ENCODE results near the gene IKZF4.

Gene IKZF4

GRCh38 chr12:56013482-56013881, 7.4 kb upstream of the IKZF4 start:
- H3K27me3 ChIP-seq (ENCODE audit: insufficient read depth, low read length, poor library complexity) = no peaks in the 10 kb centered on the region
- no peak overlapping the region for H2AFZ ChIP-seq (ENCODE audit: low read depth, low read length)
- no peaks in the 10 kb centered on the region for H3K79me2 ChIP-seq (ENCODE audit: insufficient read depth, low read length)
- no peak overlapping the region for H3K9ac ChIP-seq (ENCODE audit: low read depth, low read length)
- no peak overlapping the region for H3K4me2 ChIP-seq (ENCODE audit: insufficient read depth, low read length)
- no peak for TF ChIP-seq CTCF (IDR thresholded peaks at IDR 0.05; ENCODE audit: borderline replicate concordance, extremely low read depth, low read length, poor library complexity, severe bottlenecking)
- TF ChIP-seq EZH2 (IDR thresholded peaks at IDR 0.05; ENCODE audit: borderline replicate concordance, low read depth, low read length, severe bottlenecking) = no peak
- no peak overlapping the region for H3K27ac ChIP-seq (ENCODE audit: low read length)
- H3K36me3 ChIP-seq (ENCODE audit: insufficient read depth, low read length) = no peaks in the 10 kb centered on the region
- H3K4me1 ChIP-seq (ENCODE audit: insufficient read depth, low read length) = no peaks in the 10 kb centered on the region
- DNase-seq (no peak), ATAC-seq (ENCODE audit: insufficient read depth, low read depth) (no peak)
- no peaks in the 10 kb centered on the region for H3K9me3 ChIP-seq (ENCODE audit: insufficient read depth, low read length, severe bottlenecking)
- no peak overlapping the region for H3K4me3 ChIP-seq (ENCODE audit: low read depth in 1 of 2, low read length in 2 of 2)
- H4K20me1 ChIP-seq (ENCODE audit: insufficient read depth, low read length) = no peaks in the 10 kb centered on the region

DNA sequence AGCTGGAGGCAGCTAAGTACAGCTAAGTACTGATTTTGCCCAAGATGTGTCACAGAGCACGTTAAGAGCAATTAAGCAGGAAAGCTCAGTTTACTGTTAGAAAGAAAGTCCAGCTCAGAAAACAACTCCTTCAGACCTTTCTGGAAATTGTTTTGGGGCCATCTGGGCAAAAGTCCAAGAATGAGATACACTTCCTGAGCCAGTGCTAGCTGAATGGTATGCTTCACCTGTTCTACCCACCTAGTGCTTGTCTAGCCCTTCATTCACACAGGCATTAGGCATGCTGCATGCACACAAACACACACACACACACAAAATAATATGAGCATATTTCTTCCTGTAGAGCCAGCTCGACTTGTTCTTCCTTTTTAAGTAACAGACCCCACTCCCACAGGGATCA, 6.6 kb upstream of the IKZF4 start:
- Histone ChIP-seq H3K27ac (ENCODE audit: low read length) (no peak overlapping the region), H3K4me2 (ENCODE audit: insufficient read depth, low read length) (no peak overlapping the region), H3K79me2 (ENCODE audit: insufficient read depth, low read length) (no peaks in the 10 kb centered on the region), H3K9ac (ENCODE audit: low read depth, low read length) (no peak overlapping the region), H3K36me3 (ENCODE audit: insufficient read depth, low read length) (no peaks in the 10 kb centered on the region), H3K27me3 (ENCODE audit: insufficient read depth, low read length, poor library complexity) (no peaks in the 10 kb centered on the region), H3K4me3 (ENCODE audit: low read depth in 1 of 2, low read length in 2 of 2) (no peak overlapping the region), H3K4me1 (ENCODE audit: insufficient read depth, low read length) (peaks cover under 1% of the 10 kb centered on the region; the same call in 1 of the 2 replicates), H2AFZ (ENCODE audit: low read depth, low read length) (no peak overlapping the region), H4K20me1 (ENCODE audit: insufficient read depth, low read length) (no peaks in the 10 kb centered on the region), H3K9me3 (ENCODE audit: insufficient read depth, low read length, severe bottlenecking) (no peaks in the 10 kb centered on the region)
- ATAC-seq (ENCODE audit: insufficient read depth, low read depth) (no peak), DNase-seq (no peak)
- TF ChIP-seq EZH2 (IDR thresholded peaks at IDR 0.05; ENCODE audit: borderline replicate concordance, low read depth, low read length, severe bottlenecking) = no peak

- no peaks in the 10 kb centered on the region for H3K36me3 ChIP-seq (ENCODE audit: insufficient read depth, low read length)
- TF ChIP-seq CTCF (IDR thresholded peaks at IDR 0.05; ENCODE audit: borderline replicate concordance, extremely low read depth, low read length, poor library complexity, severe bottlenecking) (no peak), EZH2 (IDR thresholded peaks at IDR 0.05; ENCODE audit: borderline replicate concordance, low read depth, low read length, severe bottlenecking) (no peak)
- H3K9me3 ChIP-seq (ENCODE audit: insufficient read depth, low read length, severe bottlenecking) = no peaks in the 10 kb centered on the region
- H4K20me1 ChIP-seq (ENCODE audit: insufficient read depth, low read length) = no peaks in the 10 kb centered on the region
- H3K27me3 ChIP-seq (ENCODE audit: insufficient read depth, low read length, poor library complexity) = no peaks in the 10 kb centered on the region
- H3K4me1 ChIP-seq (ENCODE audit: insufficient read depth, low read length) = peaks cover 29% of the 10 kb centered on the region
- no peak for DNase-seq
- H2AFZ ChIP-seq (ENCODE audit: low read depth, low read length) = no peak overlapping the region
- no peak overlapping the region for H3K27ac ChIP-seq (ENCODE audit: low read length)
- H3K9ac ChIP-seq (ENCODE audit: low read depth, low read length) = no peak overlapping the region
- no peak for ATAC-seq (ENCODE audit: insufficient read depth, low read depth)
- H3K4me2 ChIP-seq (ENCODE audit: insufficient read depth, low read length) = no peak overlapping the region
- H3K79me2 ChIP-seq (ENCODE audit: insufficient read depth, low read length) = peaks cover 8% of the 10 kb centered on the region
- no peak overlapping the region for H3K4me3 ChIP-seq (ENCODE audit: low read depth in 1 of 2, low read length in 2 of 2)
Observed at GRCh38 chr12:56017181-56017580, 3.7 kb upstream of the IKZF4 start.

DNA sequence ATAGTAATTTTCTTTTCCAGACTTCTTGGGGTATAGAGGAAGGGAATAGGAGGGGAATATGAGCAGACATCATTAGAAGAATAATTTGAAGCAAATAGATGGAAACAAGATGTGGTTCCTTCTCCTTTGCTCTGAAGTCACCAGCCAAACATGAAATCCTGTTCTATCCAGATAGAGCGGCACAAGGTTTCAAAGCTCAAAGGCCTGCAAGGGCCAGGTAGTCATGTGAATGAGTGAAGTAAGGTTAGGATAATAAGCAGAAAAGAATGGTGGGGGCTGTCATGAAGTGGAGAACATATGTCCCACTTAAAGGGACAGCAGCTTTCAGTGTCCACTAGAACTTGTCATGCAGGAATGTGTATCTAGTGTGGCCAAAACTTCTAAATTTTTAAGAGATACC, 2.5 kb upstream of the IKZF4 start:
- no peaks in the 10 kb centered on the region for H3K9me3 ChIP-seq (ENCODE audit: insufficient read depth, low read length, severe bottlenecking)
- H3K4me1 ChIP-seq (ENCODE audit: insufficient read depth, low read length) = peaks cover 40% of the 10 kb centered on the region
- ATAC-seq (ENCODE audit: insufficient read depth, low read depth) (no peak), DNase-seq (no peak)
- no peak for TF ChIP-seq EZH2 (IDR thresholded peaks at IDR 0.05; ENCODE audit: borderline replicate concordance, low read depth, low read length, severe bottlenecking)
- TF ChIP-seq CTCF (IDR thresholded peaks at IDR 0.05; ENCODE audit: borderline replicate concordance, extremely low read depth, low read length, poor library complexity, severe bottlenecking) = no peak
- no peak overlapping the region for H3K4me3 ChIP-seq (ENCODE audit: low read depth in 1 of 2, low read length in 2 of 2)
- peaks cover 15% of the 10 kb centered on the region for H3K79me2 ChIP-seq (ENCODE audit: insufficient read depth, low read length)
- H3K27me3 ChIP-seq (ENCODE audit: insufficient read depth, low read length, poor library complexity) = no peaks in the 10 kb centered on the region
- no peak overlapping the region for H3K27ac ChIP-seq (ENCODE audit: low read length)
- H4K20me1 ChIP-seq (ENCODE audit: insufficient read depth, low read length) = no peaks in the 10 kb centered on the region
- H3K9ac ChIP-seq (ENCODE audit: low read depth, low read length) = no peak overlapping the region
- no peaks in the 10 kb centered on the region for H3K36me3 ChIP-seq (ENCODE audit: insufficient read depth, low read length)
- no peak overlapping the region for H3K4me2 ChIP-seq (ENCODE audit: insufficient read depth, low read length)
- H2AFZ ChIP-seq (ENCODE audit: low read depth, low read length) = no peak overlapping the region

Data from DND-41 (cell line).